Gastrocnemius medialis (tissue), 4 donors: ENCODE results near the gene CMTM7. TPM values are rescaled to one million over a fixed set of nuclear protein-coding genes. Genes with fewer than 3 reads are reported as not detected.

ENCODE experiments used
- ATAC-seq, 2 donors: fragments of 150-250 bp; one replicate each; pipeline ENCODE4 v1.9.1; 2016
- DNase-seq, 2 donors: peaks; one replicate each; pipeline ENCODE4 v3.0.0-alpha.2; 2019
- H3K27ac ChIP-seq, 4 donors: fragments of 200-600 bp; sonication (generic); 1 replicate in 1 of 4; 2 replicates in 3 of 4; pipeline ENCODE4 v1.5.1; 2016 to 2018; ENCODE audit warnings: mild to moderate bottlenecking in 2 of 4, moderate library complexity in 1 of 4
- H3K27me3 ChIP-seq, 3 donors: fragments of 200-600 bp; sonication (generic) in 2 of 3; 1 replicate in 1 of 3; 2 replicates in 2 of 3; pipeline versions ENCODE4 v1.5.1 to v1.6.0; 2016 to 2019; ENCODE audit warnings: mild to moderate bottlenecking in 1 of 3, moderate library complexity in 1 of 3
- H3K36me3 ChIP-seq, 2 donors: fragments of 200-600 bp; sonication (generic) in 1 of 2; one replicate each; pipeline ENCODE4 v1.5.1; 2017 to 2018
- H3K4me1 ChIP-seq, 2 donors: fragments of 200-600 bp; sonication (generic) in 1 of 2; one replicate each; pipeline ENCODE4 v1.5.1; 2016 to 2017; ENCODE audit warnings: mild to moderate bottlenecking in 2 of 2
- H3K4me3 ChIP-seq, 4 donors: fragments of 200-600 bp; sonication (generic) in 3 of 4; 1 replicate in 1 of 4; 2 replicates in 3 of 4; pipeline ENCODE4 v1.5.1; 2016 to 2019; ENCODE audit warnings: mild to moderate bottlenecking in 2 of 4
- H3K9me3 ChIP-seq, 3 donors: fragments of 200-600 bp; sonication (generic) in 2 of 3; 1 replicate in 1 of 3; 2 replicates in 2 of 3; pipeline ENCODE4 v1.5.1; 2016 to 2019
- CTCF ChIP-seq, 5 experiments: fragments of 450-650 bp in 3 of 5; fragments of 200-600 bp in 2 of 5; sonication (generic) in 2 of 5; IDR thresholded peaks in 4 of 5; conservative IDR thresholded peaks in 1 of 5; 1 replicate in 4 of 5; 2 replicates in 1 of 5; pipeline ENCODE4 v1.5.1; 2016 to 2019; ENCODE audit warnings: antibody characterized with exemption in 5 of 5, mild to moderate bottlenecking in 3 of 5, moderate library complexity in 3 of 5
- POLR2A ChIP-seq, 2 donors: fragments of 450-650 bp; IDR thresholded peaks; one replicate each; pipeline ENCODE4 v1.6.1; 2017; ENCODE audit warnings: antibody characterized with exemption in 2 of 2, mild to moderate bottlenecking in 2 of 2, moderate library complexity in 2 of 2
- in situ Hi-C, 4 donors: fragments of 200-750 bp; cut with MboI; loops; one replicate each; pipeline versions ENCODE4 v1.15.0 to v1.8.0; 2017; ENCODE audit warnings: low sequenced_read_pairs in 4 of 4
- intact Hi-C: fragments of 100-400 bp; cut with DNase I; formaldehyde crosslinking; loops from one replicate; pipeline ENCODE4 v1.15.1; 2023; ENCODE audit warnings: low total_unique reads
- total RNA-seq, 4 donors: library from RNA; depleted of rRNA; stranded (reverse); fragments of >200 nt; gene quantifications; one replicate each; pipeline versions ENCODE4 v1.1.0 to v1.2.3, GENCODE V29; 2016

The CMTM7 gene
- total RNA-seq, 4 donors from 2014 or later, result 1.1 to 3.3 (median 1.7) TPM

DNA sequence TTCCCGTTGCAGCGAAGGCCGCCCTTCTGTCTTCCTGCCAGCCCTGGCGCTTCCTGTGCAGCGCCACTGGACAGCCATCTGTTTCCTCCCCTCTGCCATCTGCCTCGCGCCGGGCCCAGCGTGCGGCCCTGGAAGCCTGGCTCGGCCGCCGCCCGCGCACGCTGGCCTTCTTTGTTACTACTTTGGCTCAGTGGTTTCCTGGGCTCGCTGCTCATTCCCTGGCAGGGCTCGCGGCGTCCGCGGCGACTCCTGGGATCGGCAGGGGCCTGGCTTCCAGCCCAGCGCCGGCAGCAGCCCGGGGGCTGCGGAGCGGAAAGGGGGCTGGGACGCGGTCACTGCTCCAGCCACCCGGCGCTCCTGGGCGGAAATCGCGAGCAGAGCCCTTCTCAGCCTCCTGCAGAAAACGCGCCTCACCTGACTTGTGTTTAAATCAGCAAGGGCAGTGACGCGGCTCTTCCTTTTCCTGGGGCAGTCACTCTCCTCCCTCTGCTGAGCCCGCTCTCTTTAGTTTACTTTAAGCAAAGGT is 10.0 kb downstream of the CMTM7 start:
- Histone ChIP-seq H3K4me3 (peak overlapping the region; percentile 44 to 73 (median 61)), H3K36me3 (no peaks in the 10 kb centered on the region), H3K27me3 (no peaks in the 10 kb centered on the region), H3K27ac (peak overlapping the region; percentile 56 to 85 (median 76)), H3K4me1 (peaks cover 8% of the 10 kb centered on the region in 2 donors), H3K9me3 (no peaks in the 10 kb centered on the region)
- ATAC-seq (peak; percentile 75 to 89), DNase-seq (peak; percentile 50 to 66)
- peak in 1 of 2 donors; percentile 16 for TF ChIP-seq POLR2A (IDR thresholded peaks at IDR 0.05)
- TF ChIP-seq CTCF (IDR thresholded peaks at IDR 0.05 in 4 of 5, conservative IDR thresholded peaks at IDR 0.05 in 1 of 5), result peak in 1 of 5 experiments; percentile 15
- intact Hi-C loops (loop anchor here (5.0 kb wide), 1 partner anchor 66 kb away; no protein-coding TSS in a partner anchor), in situ Hi-C loops (no loop called here)

DNA sequence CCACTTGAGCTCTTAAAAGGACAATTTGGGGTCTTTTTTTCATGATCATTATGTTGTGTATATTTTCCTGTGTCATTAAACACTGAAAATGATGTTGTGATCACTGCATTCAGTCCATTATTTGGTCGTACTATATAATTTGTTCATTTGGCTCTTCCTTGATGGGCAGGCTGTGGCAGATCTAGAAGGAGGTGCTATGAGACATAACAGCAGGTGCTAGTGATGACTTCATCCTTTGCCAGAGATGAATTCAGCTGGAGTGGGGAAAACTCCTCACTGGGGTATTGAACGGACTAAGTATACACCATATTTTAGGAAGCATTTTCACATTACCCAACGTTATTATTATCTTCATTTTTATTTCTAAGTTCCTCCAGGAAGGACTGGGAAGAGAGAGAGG is 12.0 kb downstream of the CMTM7 start:
- in situ Hi-C loops, result no loop called here
- no peak for DNase-seq

DNA sequence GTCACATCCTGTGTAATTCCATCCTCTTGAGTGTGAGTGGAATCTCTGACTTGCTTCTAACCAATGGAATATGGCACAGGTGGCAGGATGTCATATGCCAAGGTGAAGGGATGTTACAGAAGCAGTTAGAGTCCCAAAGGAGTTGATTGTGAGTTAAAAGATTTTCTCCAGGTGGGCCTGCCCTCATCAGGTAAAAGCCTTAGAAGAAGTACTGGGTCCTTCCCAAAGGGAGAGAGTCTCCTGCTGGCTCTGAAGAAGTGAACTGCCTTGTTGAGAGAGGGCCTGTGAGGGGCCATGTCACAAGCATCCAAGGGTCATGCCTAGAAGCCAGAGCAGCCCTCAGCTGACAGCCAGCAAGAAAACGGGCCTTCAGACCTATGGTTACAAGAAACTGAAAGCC is 13.1 kb downstream of the CMTM7 start:
- in situ Hi-C loops (no loop called here), intact Hi-C loops (loop anchor here (5.0 kb wide), 1 partner anchor 63 kb away; no protein-coding TSS in a partner anchor)

More for the DNA sequence above, 12.0 kb downstream of the CMTM7 start:
- intact Hi-C loops, result loop anchor here (5.0 kb wide), 1 partner anchor 64 kb away; no protein-coding TSS in a partner anchor
- peaks cover 8% of the 10 kb centered on the region in 2 donors for H3K4me1 ChIP-seq
- no peaks in the 10 kb centered on the region for H3K36me3 ChIP-seq
- no peak for ATAC-seq
- H3K27ac ChIP-seq, result no peak overlapping the region
- H3K27me3 ChIP-seq, result no peaks in the 10 kb centered on the region
- H3K9me3 ChIP-seq, result no peaks in the 10 kb centered on the region
- no peak overlapping the region for H3K4me3 ChIP-seq
- TF ChIP-seq CTCF (IDR thresholded peaks at IDR 0.05 in 4 of 5, conservative IDR thresholded peaks at IDR 0.05 in 1 of 5), result no peak
- no peak for TF ChIP-seq POLR2A (IDR thresholded peaks at IDR 0.05)

DNA sequence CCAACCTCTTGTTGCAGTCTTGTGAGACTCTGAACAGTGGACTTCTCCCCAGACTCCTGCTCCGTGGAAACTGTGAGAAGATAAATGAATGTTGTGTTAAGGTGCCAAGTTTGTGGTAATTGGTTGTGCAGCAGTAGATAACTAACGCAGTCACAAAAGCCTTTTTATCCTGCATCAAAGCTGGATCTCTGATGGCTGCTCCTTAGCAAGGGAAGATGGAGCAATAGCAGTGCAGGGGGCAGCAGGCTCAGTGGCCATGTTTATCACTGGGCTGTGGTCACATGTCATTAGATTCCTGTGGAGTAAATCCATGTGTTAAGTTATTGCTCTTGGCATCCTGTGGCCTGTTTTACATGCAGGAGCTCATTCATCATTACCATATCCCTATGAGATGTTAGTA is 13.5 kb downstream of the CMTM7 start:
- Histone ChIP-seq H3K4me3 (no peak overlapping the region), H3K27me3 (no peaks in the 10 kb centered on the region), H3K9me3 (no peaks in the 10 kb centered on the region), H3K27ac (no peak overlapping the region), H3K4me1 (peaks cover 8% of the 10 kb centered on the region in 2 donors), H3K36me3 (no peaks in the 10 kb centered on the region)
- in situ Hi-C loops, result no loop called here
- intact Hi-C loops, result no loop called here
- TF ChIP-seq CTCF (IDR thresholded peaks at IDR 0.05 in 4 of 5, conservative IDR thresholded peaks at IDR 0.05 in 1 of 5) (no peak), POLR2A (IDR thresholded peaks at IDR 0.05) (no peak)
- no peak for ATAC-seq
- DNase-seq, result no peak

More for the DNA sequence above, 13.1 kb downstream of the CMTM7 start:
- H3K27me3 ChIP-seq, result no peaks in the 10 kb centered on the region
- ATAC-seq (no peak), DNase-seq (no peak)
- H3K9me3 ChIP-seq, result no peaks in the 10 kb centered on the region
- H3K4me1 ChIP-seq, result peaks cover 8% of the 10 kb centered on the region in 2 donors
- no peak overlapping the region for H3K4me3 ChIP-seq
- no peak for TF ChIP-seq POLR2A (IDR thresholded peaks at IDR 0.05)
- no peak for TF ChIP-seq CTCF (IDR thresholded peaks at IDR 0.05 in 4 of 5, conservative IDR thresholded peaks at IDR 0.05 in 1 of 5)
- H3K27ac ChIP-seq, result no peak overlapping the region
- no peaks in the 10 kb centered on the region for H3K36me3 ChIP-seq
